ENCODE data around the gene GRIA1. TPM values are rescaled to one million over a fixed set of nuclear protein-coding genes. Genes with fewer than 3 reads are reported as not detected.

GRIA1 gene
- total RNA-seq, 1 experiment from 2014 or later = not detected

DNA sequence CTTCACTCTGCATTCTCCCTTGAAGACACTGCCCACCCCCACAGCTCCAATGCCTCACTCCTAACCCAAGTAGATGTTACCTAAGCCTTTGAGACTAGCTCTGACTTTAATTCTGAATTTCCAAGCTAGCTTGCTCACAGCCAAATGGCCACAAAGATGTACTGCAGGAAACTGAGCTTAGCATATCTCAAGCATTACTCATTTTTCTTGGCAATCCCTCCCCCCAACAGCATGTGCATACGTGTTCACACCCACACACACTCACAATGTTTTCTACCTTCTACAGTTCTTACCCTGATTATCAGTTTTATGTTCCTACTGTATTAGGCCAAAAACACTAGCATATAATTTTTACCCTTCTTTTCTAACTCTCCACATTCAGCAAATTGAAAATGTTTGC lies 13.7 kb upstream of the GRIA1 start:
- H3K9me3 ChIP-seq (ENCODE audit: control insufficient read depth, insufficient read depth, low read depth, low read length) = no peaks in the 10 kb centered on the region
- H3K4me1 ChIP-seq (ENCODE audit: control insufficient read depth, insufficient read depth, low read length) = no peaks in the 10 kb centered on the region
- DNase-seq (ENCODE audit: low read depth, low spot score) (no peak), ATAC-seq (no peak)
- BruUV-seq (replicated peaks) = no TSS peak
- in situ Hi-C loops (cut with HindIII; ENCODE audit: low pct_unique_long_range_greater_than_20kb, low sequenced_read_pairs) = no loop called here
- H3K4me3 ChIP-seq (ENCODE audit: low read depth in 2 of 2, low read length in 2 of 2) = no peak overlapping the region
- TF ChIP-seq CTCF (IDR thresholded peaks at IDR 0.05) = no peak
- TF ChIP-seq POLR2AphosphoS5 (IDR thresholded peaks at IDR 0.05; ENCODE audit: low read depth, low read length) = no peak
- no peak for TF ChIP-seq SIN3A (IDR thresholded peaks at IDR 0.05; ENCODE audit: borderline replicate concordance, insufficient read depth, low read depth, low read length)
- no peak for TF ChIP-seq REST (IDR thresholded peaks at IDR 0.05; ENCODE audit: insufficient read depth in 1 of 2, low read depth in 2 of 2, low read length in 1 of 2)
- TF ChIP-seq TCF7L2 (IDR thresholded peaks at IDR 0.05; ENCODE audit: low read depth, low read length) = no peak
- intact Hi-C loops (cut with micrococcal nuclease; ENCODE audit: unreplicated experiment) = no loop called here
- H3K36me3 ChIP-seq (ENCODE audit: control insufficient read depth, insufficient read depth, low read length) = no peaks in the 10 kb centered on the region
- ChIA-PET CTCF (no interaction called here), POLR2A (no interaction called here)
- H3K27ac ChIP-seq (ENCODE audit: low read length) = no peak overlapping the region
- H3K27me3 ChIP-seq (ENCODE audit: control insufficient read depth, insufficient read depth, low read length) = no peaks in the 10 kb centered on the region

DNA sequence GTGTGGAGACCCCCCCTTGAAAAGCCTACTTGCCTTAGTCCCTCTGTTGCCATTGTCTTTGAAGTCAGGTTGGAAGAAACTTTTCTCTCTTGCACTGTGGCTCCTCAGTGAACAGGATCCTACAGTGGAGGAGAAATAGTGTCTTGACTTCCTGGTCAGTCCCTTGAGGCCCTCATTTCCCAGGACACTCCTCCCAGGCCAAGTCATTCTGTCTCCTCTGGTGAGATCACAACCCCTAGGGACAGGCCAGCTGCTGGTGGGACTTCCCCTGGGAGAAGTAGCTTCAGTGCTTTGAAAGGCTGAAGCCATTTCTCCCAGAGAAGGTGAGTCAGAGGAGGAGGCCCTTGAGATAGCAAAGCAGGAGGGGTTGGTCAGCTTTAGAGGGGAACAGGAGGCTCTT lies 10.1 kb upstream of the GRIA1 start:
- TF ChIP-seq POLR2AphosphoS5 (IDR thresholded peaks at IDR 0.05; ENCODE audit: low read depth, low read length) = no peak
- TF ChIP-seq REST (IDR thresholded peaks at IDR 0.05; ENCODE audit: insufficient read depth in 1 of 2, low read depth in 2 of 2, low read length in 1 of 2) = no peak
- TF ChIP-seq TCF7L2 (IDR thresholded peaks at IDR 0.05; ENCODE audit: low read depth, low read length) = no peak
- TF ChIP-seq SIN3A (IDR thresholded peaks at IDR 0.05; ENCODE audit: borderline replicate concordance, insufficient read depth, low read depth, low read length) = no peak
- no peak for TF ChIP-seq CTCF (IDR thresholded peaks at IDR 0.05)
- H3K27ac ChIP-seq (ENCODE audit: low read length) = no peak overlapping the region
- H3K9me3 ChIP-seq (ENCODE audit: control insufficient read depth, insufficient read depth, low read depth, low read length) = no peaks in the 10 kb centered on the region
- in situ Hi-C loops (cut with HindIII; ENCODE audit: low pct_unique_long_range_greater_than_20kb, low sequenced_read_pairs) = no loop called here
- no peak for ATAC-seq
- no peak for DNase-seq (ENCODE audit: low read depth, low spot score)
- no peaks in the 10 kb centered on the region for H3K36me3 ChIP-seq (ENCODE audit: control insufficient read depth, insufficient read depth, low read length)
- no peaks in the 10 kb centered on the region for H3K4me1 ChIP-seq (ENCODE audit: control insufficient read depth, insufficient read depth, low read length)
- ChIA-PET POLR2A (no interaction called here), CTCF (no interaction called here)
- intact Hi-C loops (cut with micrococcal nuclease; ENCODE audit: unreplicated experiment) = no loop called here
- no TSS peak for BruUV-seq (replicated peaks)
- no peak overlapping the region for H3K4me3 ChIP-seq (ENCODE audit: low read depth in 2 of 2, low read length in 2 of 2)
- H3K27me3 ChIP-seq (ENCODE audit: control insufficient read depth, insufficient read depth, low read length) = no peaks in the 10 kb centered on the region
